Right cardiac atrium (tissue), 5 donors: Measurements from ENCODE around the gene NEGR1. TPM values are rescaled to one million over a fixed set of nuclear protein-coding genes. Genes with fewer than 3 reads are reported as not detected.

ENCODE experiments used
- ATAC-seq, 2 donors: fragments of 200-7000 bp; cut with Tn5 transposase; one replicate each; pipeline versions ENCODE4 v1.8.0 to v1.9.1; 2020; ENCODE audit warnings: moderate library complexity in 2 of 2, mild to moderate bottlenecking in 1 of 2
- DNase-seq, 3 donors: peaks; one replicate each; pipeline ENCODE4 v3.0.0-alpha.2; 2020
- H3K27ac ChIP-seq: one replicate; pipeline ENCODE4 v1.5.1; 2013; ENCODE audit warnings: mild to moderate bottlenecking, low read length, control low read depth, moderate library complexity
- H3K27me3 ChIP-seq: one replicate; pipeline ENCODE4 v1.6.1; 2013; ENCODE audit not compliant: control insufficient read depth, insufficient read depth
- H3K4me1 ChIP-seq: one replicate; pipeline ENCODE4 v1.6.1; 2013; ENCODE audit warnings: low read length; ENCODE audit not compliant: control insufficient read depth, insufficient read depth
- H3K4me3 ChIP-seq: one replicate; pipeline ENCODE4 v1.5.1; 2013; ENCODE audit warnings: low read length, control low read depth
- H3K9me3 ChIP-seq: one replicate; pipeline ENCODE4 v1.6.1; 2013; ENCODE audit warnings: low read length; ENCODE audit not compliant: control insufficient read depth
- WGBS: extraction: QIAGEN DNeasy Blood & Tissue Kit; methylation state at CpG from one replicate; pipeline ENCODE4 v1.1.7; 2013; 5-methylcytosine and 5-hydroxymethylcytosine counted together
- intact Hi-C, 4 donors: fragments of 100-400 bp; cut with DNase I; formaldehyde crosslinking; loops; one replicate each; pipeline versions ENCODE4 v1.11.0 to v1.14.0; 2022 to 2023
- polyA plus RNA-seq: library from polyadenylated mRNA; stranded (reverse); fragments of 200-250 nt; gene quantifications from one replicate; pipeline ENCODE4 v1.2.3, GENCODE V29; 2013
- total RNA-seq, 4 donors: library from RNA; stranded (reverse); fragmentation: NEBNext Ultra II Directional; extraction: Animal tissue kit (Norgen Biotek cat#: 25700); gene quantifications; one replicate each; pipeline ENCODE4 v1.2.1, GENCODE V29; 2021
- donor health status: healthy with polysubstance abuse.
- donor health status: DM: no; HTN: yes; CAD: no.
- donor health status: DM: no; HTN: no; CAD: no.
- donor health status: DM: no; HTN: yes; CAD: no; lungs with severe emphysema.
- donor health status: DM: yes; HTN: yes; CAD: no.

The NEGR1 gene
- total and polyA plus RNA-seq, 5 donors = 9.1 to 26.1 (median 24.2) TPM

- 58% methylated on average over 4 of the region's 4 CpGs for WGBS
- Histone ChIP-seq H3K4me3 (no peak overlapping the region), H3K4me1 (no peaks in the 10 kb centered on the region), H3K9me3 (no peaks in the 10 kb centered on the region), H3K27me3 (no peaks in the 10 kb centered on the region), H3K27ac (no peak overlapping the region)
- no peak for DNase-seq
- ATAC-seq = no peak
- intact Hi-C loops = loop anchor here in 1 of 4 donors (10.0 kb wide), 1 partner anchor 438 kb away; no protein-coding TSS in a partner anchor
Observed at GRCh38 chr1:72023063-72023930, 259.0 kb downstream of the NEGR1 start.

GRCh38 chr1:72018562-72018961 is 263.8 kb downstream of the NEGR1 start:
- intact Hi-C loops = no loop called here
- H3K4me1 ChIP-seq = no peaks in the 10 kb centered on the region
- no peak overlapping the region for H3K4me3 ChIP-seq
- no peak for ATAC-seq
- H3K27me3 ChIP-seq = no peaks in the 10 kb centered on the region
- no peak for DNase-seq
- no peak overlapping the region for H3K27ac ChIP-seq
- no peaks in the 10 kb centered on the region for H3K9me3 ChIP-seq
- WGBS = 90% methylated on average over 2 of the region's 2 CpGs

- Histone ChIP-seq H3K9me3 (no peaks in the 10 kb centered on the region), H3K4me3 (no peak overlapping the region), H3K27me3 (no peaks in the 10 kb centered on the region), H3K4me1 (peaks cover 3% of the 10 kb centered on the region), H3K27ac (no peak overlapping the region)
- 93% methylated on average over 1 of the region's 1 CpG for WGBS
- DNase-seq = no peak
- no peak for ATAC-seq
- intact Hi-C loops = no loop called here
Observed at GRCh38 chr1:72015006-72015405, 267.3 kb downstream of the NEGR1 start.

- intact Hi-C loops = no loop called here
- no peak overlapping the region for H3K4me3 ChIP-seq
- H3K4me1 ChIP-seq = peaks cover 3% of the 10 kb centered on the region
- no peaks in the 10 kb centered on the region for H3K27me3 ChIP-seq
- 21% methylated on average over 1 of the region's 1 CpG for WGBS
- ATAC-seq = no peak
- H3K27ac ChIP-seq = no peak overlapping the region
- H3K9me3 ChIP-seq = no peaks in the 10 kb centered on the region
- no peak for DNase-seq
Observed at GRCh38 chr1:72013161-72013560, 269.2 kb downstream of the NEGR1 start.

- no peaks in the 10 kb centered on the region for H3K27me3 ChIP-seq
- ATAC-seq = no peak
Observed at GRCh38 chr1:72011721-72012120, 270.6 kb downstream of the NEGR1 start.

GRCh38 chr1:72010094-72010431 is 272.3 kb downstream of the NEGR1 start:
- Histone ChIP-seq H3K27ac (no peak overlapping the region), H3K4me3 (no peak overlapping the region), H3K27me3 (no peaks in the 10 kb centered on the region), H3K4me1 (peaks cover 3% of the 10 kb centered on the region), H3K9me3 (no peaks in the 10 kb centered on the region)
- ATAC-seq (peak in 1 of 2 donors; percentile 45), DNase-seq (no peak)
- 57% methylated on average over 3 of the region's 3 CpGs for WGBS
- intact Hi-C loops = no loop called here

More at GRCh38 chr1:72011721-72012120, 270.6 kb downstream of the NEGR1 start:
- 67% methylated on average over 6 of the region's 6 CpGs for WGBS
- intact Hi-C loops = no loop called here
- H3K9me3 ChIP-seq = no peaks in the 10 kb centered on the region
- no peak overlapping the region for H3K27ac ChIP-seq
- H3K4me1 ChIP-seq = peaks cover 3% of the 10 kb centered on the region
- DNase-seq = no peak
- H3K4me3 ChIP-seq = no peak overlapping the region

- intact Hi-C loops = no loop called here
- Histone ChIP-seq H3K9me3 (no peaks in the 10 kb centered on the region), H3K4me1 (peaks cover 3% of the 10 kb centered on the region), H3K27ac (no peak overlapping the region), H3K4me3 (no peak overlapping the region), H3K27me3 (no peaks in the 10 kb centered on the region)
- ATAC-seq (no peak), DNase-seq (no peak)
- 64% methylated on average over 6 of the region's 6 CpGs for WGBS
Observed at GRCh38 chr1:72009173-72010093, 272.9 kb downstream of the NEGR1 start.

- DNase-seq (no peak), ATAC-seq (no peak)
- WGBS = 64% methylated on average over 2 of the region's 2 CpGs
- Histone ChIP-seq H3K4me3 (no peak overlapping the region), H3K9me3 (no peaks in the 10 kb centered on the region), H3K27ac (no peak overlapping the region), H3K27me3 (no peaks in the 10 kb centered on the region), H3K4me1 (peaks cover 3% of the 10 kb centered on the region)
- intact Hi-C loops = no loop called here
Observed at GRCh38 chr1:72007312-72007711, 275.0 kb downstream of the NEGR1 start.

GRCh38 chr1:72006092-72006491 is 276.2 kb downstream of the NEGR1 start:
- 35% methylated on average over 1 of the region's 1 CpG for WGBS
- no peak for ATAC-seq
- Histone ChIP-seq H3K4me3 (no peak overlapping the region), H3K4me1 (no peaks in the 10 kb centered on the region), H3K27me3 (no peaks in the 10 kb centered on the region), H3K27ac (no peak overlapping the region), H3K9me3 (no peaks in the 10 kb centered on the region)
- no peak for DNase-seq
- intact Hi-C loops = no loop called here

GRCh38 chr1:72003092-72003491 is 279.2 kb downstream of the NEGR1 start:
- intact Hi-C loops = no loop called here
- no peak for DNase-seq
- WGBS = 76% methylated on average over 3 of the region's 3 CpGs
- Histone ChIP-seq H3K9me3 (no peaks in the 10 kb centered on the region), H3K27me3 (no peaks in the 10 kb centered on the region), H3K4me1 (no peaks in the 10 kb centered on the region), H3K4me3 (no peak overlapping the region), H3K27ac (no peak overlapping the region)
- no peak for ATAC-seq

- WGBS = 86% methylated on average over 4 of the region's 4 CpGs
- H3K27me3 ChIP-seq = no peaks in the 10 kb centered on the region
- DNase-seq (no peak), ATAC-seq (no peak)
- H3K27ac ChIP-seq = no peak overlapping the region
- intact Hi-C loops = no loop called here
- no peak overlapping the region for H3K4me3 ChIP-seq
- H3K9me3 ChIP-seq = no peaks in the 10 kb centered on the region
- H3K4me1 ChIP-seq = no peaks in the 10 kb centered on the region
Observed at GRCh38 chr1:72000809-72001208, 281.5 kb downstream of the NEGR1 start.
